ENCODE measurements around the gene UBL4A.

Gene UBL4A

GRCh38 chrX:154441984-154442707 is 44.3 kb downstream of the UBL4A start:
- no peak overlapping the region for H3K27ac ChIP-seq (ENCODE audit: low read depth, low read length)
- peaks cover 18% of the 10 kb centered on the region for H3K4me1 ChIP-seq (ENCODE audit: insufficient read depth, low read length)
- H3K4me3 ChIP-seq (ENCODE audit: low read depth in 1 of 2, low read length in 2 of 2), result no peak overlapping the region
- H3K9me3 ChIP-seq (ENCODE audit: low read length), result no peaks in the 10 kb centered on the region
- H3K36me3 ChIP-seq (ENCODE audit: insufficient read depth, low read length), result peaks cover 31% of the 10 kb centered on the region
- no peak overlapping the region for H3K9ac ChIP-seq (ENCODE audit: low read length)
- H3K27me3 ChIP-seq (ENCODE audit: control insufficient read depth in 1 of 2, insufficient read depth in 2 of 2, low read length in 2 of 2), result peaks cover 0 to 5% of the 10 kb centered on the region in 2 donors

GRCh38 chrX:154441564-154441963 is 44.9 kb downstream of the UBL4A start:
- no peak overlapping the region for H3K27ac ChIP-seq (ENCODE audit: low read depth, low read length)
- peaks cover 18% of the 10 kb centered on the region for H3K4me1 ChIP-seq (ENCODE audit: insufficient read depth, low read length)
- no peak overlapping the region for H3K4me3 ChIP-seq (ENCODE audit: low read depth in 1 of 2, low read length in 2 of 2)
- H3K27me3 ChIP-seq (ENCODE audit: control insufficient read depth in 1 of 2, insufficient read depth in 2 of 2, low read length in 2 of 2), result peaks cover 0 to 5% of the 10 kb centered on the region in 2 donors
- no peaks in the 10 kb centered on the region for H3K9me3 ChIP-seq (ENCODE audit: low read length)
- no peak overlapping the region for H3K9ac ChIP-seq (ENCODE audit: low read length)
- H3K36me3 ChIP-seq (ENCODE audit: insufficient read depth, low read length), result peaks cover 31% of the 10 kb centered on the region

GRCh38 chrX:154440623-154441357 is 45.6 kb downstream of the UBL4A start:
- Histone ChIP-seq H3K4me1 (ENCODE audit: insufficient read depth, low read length) (peaks cover 18% of the 10 kb centered on the region), H3K9me3 (ENCODE audit: low read length) (no peaks in the 10 kb centered on the region), H3K4me3 (ENCODE audit: low read depth in 1 of 2, low read length in 2 of 2) (no peak overlapping the region), H3K36me3 (ENCODE audit: insufficient read depth, low read length) (peaks cover 26% of the 10 kb centered on the region), H3K9ac (ENCODE audit: low read length) (no peak overlapping the region), H3K27me3 (ENCODE audit: control insufficient read depth in 1 of 2, insufficient read depth in 2 of 2, low read length in 2 of 2) (peaks cover 0 to 5% of the 10 kb centered on the region in 2 donors), H3K27ac (ENCODE audit: low read depth, low read length) (no peak overlapping the region)

GRCh38 chrX:154439841-154440240 is 46.6 kb downstream of the UBL4A start:
- Histone ChIP-seq H3K9me3 (ENCODE audit: low read length) (no peaks in the 10 kb centered on the region), H3K9ac (ENCODE audit: low read length) (no peak overlapping the region), H3K27me3 (ENCODE audit: control insufficient read depth in 1 of 2, insufficient read depth in 2 of 2, low read length in 2 of 2) (peaks cover 0 to 4% of the 10 kb centered on the region in 2 donors), H3K36me3 (ENCODE audit: insufficient read depth, low read length) (peaks cover 29% of the 10 kb centered on the region), H3K4me3 (ENCODE audit: low read depth in 1 of 2, low read length in 2 of 2) (no peak overlapping the region), H3K27ac (ENCODE audit: low read depth, low read length) (no peak overlapping the region), H3K4me1 (ENCODE audit: insufficient read depth, low read length) (peaks cover 9% of the 10 kb centered on the region)

GRCh38 chrX:154437971-154438893 is 48.2 kb downstream of the UBL4A start:
- H3K27me3 ChIP-seq (ENCODE audit: control insufficient read depth in 1 of 2, insufficient read depth in 2 of 2, low read length in 2 of 2), result no peaks in the 10 kb centered on the region
- peak overlapping the region; percentile 0 for H3K9ac ChIP-seq (ENCODE audit: low read length)
- peaks cover 8% of the 10 kb centered on the region for H3K4me1 ChIP-seq (ENCODE audit: insufficient read depth, low read length)
- peaks cover 37% of the 10 kb centered on the region for H3K36me3 ChIP-seq (ENCODE audit: insufficient read depth, low read length)
- H3K9me3 ChIP-seq (ENCODE audit: low read length), result no peaks in the 10 kb centered on the region
- H3K4me3 ChIP-seq (ENCODE audit: low read depth in 1 of 2, low read length in 2 of 2), result peak overlapping the region; percentile 33
- H3K27ac ChIP-seq (ENCODE audit: low read depth, low read length), result peak overlapping the region; percentile 24

GRCh38 chrX:154436983-154437752 is 49.2 kb downstream of the UBL4A start, which contains the start of gene GDI1:
GDI1 (plus strand) TSS chrX:154437154; CDS start chrX:154437255, 101 bp downstream.
- no peaks in the 10 kb centered on the region for H3K9me3 ChIP-seq (ENCODE audit: low read length)
- no peaks in the 10 kb centered on the region for H3K27me3 ChIP-seq (ENCODE audit: control insufficient read depth in 1 of 2, insufficient read depth in 2 of 2, low read length in 2 of 2)
- peak within 1 kb of the TSS; percentile 33 to 48 for H3K4me3 ChIP-seq (ENCODE audit: low read depth in 1 of 2, low read length in 2 of 2)
- peak within 1 kb of the TSS; percentile 19 for H3K9ac ChIP-seq (ENCODE audit: low read length)
- peaks cover 36% of the 10 kb centered on the region for H3K36me3 ChIP-seq (ENCODE audit: insufficient read depth, low read length)
- peak within 1 kb of the TSS; percentile 41 for H3K27ac ChIP-seq (ENCODE audit: low read depth, low read length)
- peaks cover 8% of the 10 kb centered on the region for H3K4me1 ChIP-seq (ENCODE audit: insufficient read depth, low read length)

GRCh38 chrX:154436374-154436982 is 49.9 kb downstream of the UBL4A start:
- Histone ChIP-seq H3K27ac (ENCODE audit: low read depth, low read length) (peak overlapping the region; percentile 41), H3K4me3 (ENCODE audit: low read depth in 1 of 2, low read length in 2 of 2) (peak overlapping the region in 1 of 2 donors; percentile 32), H3K9ac (ENCODE audit: low read length) (peak overlapping the region; percentile 19), H3K9me3 (ENCODE audit: low read length) (no peaks in the 10 kb centered on the region), H3K36me3 (ENCODE audit: insufficient read depth, low read length) (peaks cover 35% of the 10 kb centered on the region), H3K27me3 (ENCODE audit: control insufficient read depth in 1 of 2, insufficient read depth in 2 of 2, low read length in 2 of 2) (no peaks in the 10 kb centered on the region), H3K4me1 (ENCODE audit: insufficient read depth, low read length) (peaks cover 8% of the 10 kb centered on the region)

- no peak overlapping the region for H3K27ac ChIP-seq (ENCODE audit: low read depth, low read length)
- H3K4me3 ChIP-seq (ENCODE audit: low read depth in 1 of 2, low read length in 2 of 2), result no peak overlapping the region
- H3K4me1 ChIP-seq (ENCODE audit: insufficient read depth, low read length), result peaks cover 8% of the 10 kb centered on the region
- H3K9ac ChIP-seq (ENCODE audit: low read length), result no peak overlapping the region
- H3K36me3 ChIP-seq (ENCODE audit: insufficient read depth, low read length), result peaks cover 26% of the 10 kb centered on the region
- H3K9me3 ChIP-seq (ENCODE audit: low read length), result no peaks in the 10 kb centered on the region
- no peaks in the 10 kb centered on the region for H3K27me3 ChIP-seq (ENCODE audit: control insufficient read depth in 1 of 2, insufficient read depth in 2 of 2, low read length in 2 of 2)
These were observed 51.2 kb downstream of the UBL4A start for GRCh38 chrX:154435171-154435733.

- no peaks in the 10 kb centered on the region for H3K9me3 ChIP-seq (ENCODE audit: low read length)
- H3K4me3 ChIP-seq (ENCODE audit: low read depth in 1 of 2, low read length in 2 of 2), result no peak overlapping the region
- no peak overlapping the region for H3K27ac ChIP-seq (ENCODE audit: low read depth, low read length)
- H3K9ac ChIP-seq (ENCODE audit: low read length), result no peak overlapping the region
- peaks cover 24% of the 10 kb centered on the region for H3K36me3 ChIP-seq (ENCODE audit: insufficient read depth, low read length)
- H3K27me3 ChIP-seq (ENCODE audit: control insufficient read depth in 1 of 2, insufficient read depth in 2 of 2, low read length in 2 of 2), result no peaks in the 10 kb centered on the region
- H3K4me1 ChIP-seq (ENCODE audit: insufficient read depth, low read length), result peaks cover 11% of the 10 kb centered on the region
These were observed 51.8 kb downstream of the UBL4A start for GRCh38 chrX:154434394-154435168.
